ENCODE measurements around the gene GFPT2.

GRCh38 chr5:180396926-180397325 is 43.8 kb upstream of the GFPT2 start:
- no peak for TF ChIP-seq CTCF (conservative IDR thresholded peaks at IDR 0.05; ENCODE audit: low read depth, low read length)
- TF ChIP-seq EZH2 (IDR thresholded peaks at IDR 0.05; ENCODE audit: borderline replicate concordance, low read depth, low read length, poor library complexity, severe bottlenecking) = no peak

All from A673 (cell line).